ENCODE data around the gene TXNDC11. TPM values are rescaled to one million over a fixed set of nuclear protein-coding genes. Genes with fewer than 3 reads are reported as not detected.

The TXNDC11 gene
- total and polyA plus RNA-seq, 2 experiments from 2014 or later, result 6.8 to 12.0 TPM

DNA sequence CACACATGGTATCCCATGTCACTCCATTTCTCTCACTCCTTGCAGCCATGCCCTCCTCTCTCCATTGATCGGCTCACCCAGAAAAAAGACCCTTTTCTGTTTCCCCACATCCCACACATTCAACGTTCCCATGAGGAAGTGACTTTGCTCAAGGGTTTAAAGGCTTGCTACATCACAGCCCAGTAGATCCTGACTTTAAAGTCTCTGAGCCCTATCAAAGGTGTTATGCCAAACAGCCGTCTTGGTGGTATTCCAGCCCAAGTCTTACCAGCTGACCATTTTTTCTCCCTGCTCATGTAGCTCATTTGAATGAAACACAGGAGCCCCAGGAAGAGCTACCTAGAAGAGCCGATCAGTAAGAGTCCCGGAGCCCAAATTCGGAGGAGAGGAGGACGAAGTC, 7.4 kb upstream of the TXNDC11 start:
- H3K27me3 ChIP-seq (ENCODE audit: insufficient read depth), result no peaks in the 10 kb centered on the region
- no peak for ATAC-seq
- no peak overlapping the region for H3K27ac Mint-ChIP-seq
- no peak overlapping the region for H3K4me2 ChIP-seq
- no peak overlapping the region for H3K27ac ChIP-seq (ENCODE audit: low read depth)
- H3K36me3 Mint-ChIP-seq (ENCODE audit: low read depth), result peaks cover 36% of the 10 kb centered on the region
- H3K4me1 Mint-ChIP-seq, result peaks cover 3% of the 10 kb centered on the region; the same call in 2 of the 3 replicates
- no peak overlapping the region for H2AFZ ChIP-seq
- H3K4me3 Mint-ChIP-seq, result no peak overlapping the region
- no peak overlapping the region for H3K4me3 ChIP-seq
- 0 out of 2 replicates have a peak, but pooled peaks cover 2% of the 10 kb centered on the region for H4K20me1 ChIP-seq (replicated peaks; ENCODE audit: insufficient read depth)
- peaks cover 21% of the 10 kb centered on the region for H3K36me3 ChIP-seq (ENCODE audit: insufficient read depth)
- no peaks in the 10 kb centered on the region for H3K9me2 ChIP-seq (ENCODE audit: insufficient read depth)
- no peak for DNase-seq (ENCODE audit: low spot score)
- no peaks in the 10 kb centered on the region for H3K9me3 Mint-ChIP-seq
- H3K4me1 ChIP-seq (ENCODE audit: insufficient read depth), result no peaks in the 10 kb centered on the region
- H3K79me2 ChIP-seq (replicated peaks; ENCODE audit: insufficient read depth), result no peaks in the 10 kb centered on the region
- H3K27me3 Mint-ChIP-seq (ENCODE audit: insufficient read depth, low read depth, poor library complexity), result peaks cover 6% of the 10 kb centered on the region
- H3F3A ChIP-seq (replicated peaks; ENCODE audit: low read depth), result no peaks in the 10 kb centered on the region
- TF ChIP-seq ZNF462 (CRISPR knock-in tag; IDR thresholded peaks at IDR 0.05) (no peak), EZH2 (IDR thresholded peaks at IDR 0.05; ENCODE audit: low read depth, unreplicated experiment) (no peak), JUNB (IDR thresholded peaks at IDR 0.05; ENCODE audit: unreplicated experiment) (no peak), ETS1 (IDR thresholded peaks at IDR 0.05) (no peak), STAT1 (IDR thresholded peaks at IDR 0.05; ENCODE audit: unreplicated experiment) (no peak), CREB1 (CRISPR knock-in tag; IDR thresholded peaks at IDR 0.05; ENCODE audit: low read depth) (no peak), NANOG (IDR thresholded peaks at IDR 0.05; ENCODE audit: borderline replicate concordance) (no peak), ZNF114 (CRISPR knock-in tag; IDR thresholded peaks at IDR 0.05) (no peak), POLR2AphosphoS5 (IDR thresholded peaks at IDR 0.05; ENCODE audit: low read depth) (no peak), ZNF331 (CRISPR knock-in tag; IDR thresholded peaks at IDR 0.05; ENCODE audit: low read depth) (no peak), EZH2phosphoT487 (IDR thresholded peaks at IDR 0.05; ENCODE audit: unreplicated experiment) (no peak)
- TF ChIP-seq, protein P1, sequence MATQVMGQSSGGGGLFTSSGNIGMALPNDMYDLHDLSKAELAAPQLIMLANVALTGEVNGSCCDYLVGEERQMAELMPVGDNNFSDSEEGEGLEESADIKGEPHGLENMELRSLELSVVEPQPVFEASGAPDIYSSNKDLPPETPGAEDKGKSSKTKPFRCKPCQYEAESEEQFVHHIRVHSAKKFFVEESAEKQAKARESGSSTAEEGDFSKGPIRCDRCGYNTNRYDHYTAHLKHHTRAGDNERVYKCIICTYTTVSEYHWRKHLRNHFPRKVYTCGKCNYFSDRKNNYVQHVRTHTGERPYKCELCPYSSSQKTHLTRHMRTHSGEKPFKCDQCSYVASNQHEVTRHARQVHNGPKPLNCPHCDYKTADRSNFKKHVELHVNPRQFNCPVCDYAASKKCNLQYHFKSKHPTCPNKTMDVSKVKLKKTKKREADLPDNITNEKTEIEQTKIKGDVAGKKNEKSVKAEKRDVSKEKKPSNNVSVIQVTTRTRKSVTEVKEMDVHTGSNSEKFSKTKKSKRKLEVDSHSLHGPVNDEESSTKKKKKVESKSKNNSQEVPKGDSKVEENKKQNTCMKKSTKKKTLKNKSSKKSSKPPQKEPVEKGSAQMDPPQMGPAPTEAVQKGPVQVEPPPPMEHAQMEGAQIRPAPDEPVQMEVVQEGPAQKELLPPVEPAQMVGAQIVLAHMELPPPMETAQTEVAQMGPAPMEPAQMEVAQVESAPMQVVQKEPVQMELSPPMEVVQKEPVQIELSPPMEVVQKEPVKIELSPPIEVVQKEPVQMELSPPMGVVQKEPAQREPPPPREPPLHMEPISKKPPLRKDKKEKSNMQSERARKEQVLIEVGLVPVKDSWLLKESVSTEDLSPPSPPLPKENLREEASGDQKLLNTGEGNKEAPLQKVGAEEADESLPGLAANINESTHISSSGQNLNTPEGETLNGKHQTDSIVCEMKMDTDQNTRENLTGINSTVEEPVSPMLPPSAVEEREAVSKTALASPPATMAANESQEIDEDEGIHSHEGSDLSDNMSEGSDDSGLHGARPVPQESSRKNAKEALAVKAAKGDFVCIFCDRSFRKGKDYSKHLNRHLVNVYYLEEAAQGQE (IDR thresholded peaks at IDR 0.05; ENCODE audit: unreplicated experiment), result no peak
- TF ChIP-seq, protein P2, sequence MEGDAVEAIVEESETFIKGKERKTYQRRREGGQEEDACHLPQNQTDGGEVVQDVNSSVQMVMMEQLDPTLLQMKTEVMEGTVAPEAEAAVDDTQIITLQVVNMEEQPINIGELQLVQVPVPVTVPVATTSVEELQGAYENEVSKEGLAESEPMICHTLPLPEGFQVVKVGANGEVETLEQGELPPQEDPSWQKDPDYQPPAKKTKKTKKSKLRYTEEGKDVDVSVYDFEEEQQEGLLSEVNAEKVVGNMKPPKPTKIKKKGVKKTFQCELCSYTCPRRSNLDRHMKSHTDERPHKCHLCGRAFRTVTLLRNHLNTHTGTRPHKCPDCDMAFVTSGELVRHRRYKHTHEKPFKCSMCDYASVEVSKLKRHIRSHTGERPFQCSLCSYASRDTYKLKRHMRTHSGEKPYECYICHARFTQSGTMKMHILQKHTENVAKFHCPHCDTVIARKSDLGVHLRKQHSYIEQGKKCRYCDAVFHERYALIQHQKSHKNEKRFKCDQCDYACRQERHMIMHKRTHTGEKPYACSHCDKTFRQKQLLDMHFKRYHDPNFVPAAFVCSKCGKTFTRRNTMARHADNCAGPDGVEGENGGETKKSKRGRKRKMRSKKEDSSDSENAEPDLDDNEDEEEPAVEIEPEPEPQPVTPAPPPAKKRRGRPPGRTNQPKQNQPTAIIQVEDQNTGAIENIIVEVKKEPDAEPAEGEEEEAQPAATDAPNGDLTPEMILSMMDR (conservative IDR thresholded peaks at IDR 0.05; ENCODE audit: low read depth in 2 of 2), result no peak
